T-helper 1 cell treated with Interleukin-12 subunit alpha and Interleukin-12 subunit beta and Interleukin-4 antibody, amounts not matched to agents 30 μg/mL and 1 μg/mL, for 36 hours (primary cell): ENCODE measurements around the gene LRRC39.
"Not testable (repeated sequence)": the region's sequence is repeated elsewhere in the genome, so short reads cannot be mapped to it uniquely, and the experiment has no call there.

Source experiments
- H3K27ac Mint-ChIP-seq: one replicate; pipeline ENCODE4 v1.8.0; 2021; ENCODE audit warnings: mild to moderate bottlenecking, mixed read lengths
- H3K27me3 Mint-ChIP-seq: one replicate; pipeline ENCODE4 v1.8.0; 2021; ENCODE audit warnings: low read depth, mixed read lengths
- H3K36me3 Mint-ChIP-seq: one replicate; pipeline ENCODE4 v1.8.0; 2021; ENCODE audit warnings: low read depth, mixed read lengths
- H3K4me1 Mint-ChIP-seq: one replicate; pipeline ENCODE4 v1.8.0; 2021; ENCODE audit warnings: low read depth, mixed read lengths
- H3K4me3 Mint-ChIP-seq: one replicate; pipeline ENCODE4 v1.8.0; 2021; ENCODE audit warnings: mild to moderate bottlenecking, moderate library complexity, mixed read lengths
- H3K9me3 Mint-ChIP-seq: one replicate; pipeline ENCODE4 v1.8.0; 2021; ENCODE audit warnings: mixed read lengths

Gene LRRC39

DNA sequence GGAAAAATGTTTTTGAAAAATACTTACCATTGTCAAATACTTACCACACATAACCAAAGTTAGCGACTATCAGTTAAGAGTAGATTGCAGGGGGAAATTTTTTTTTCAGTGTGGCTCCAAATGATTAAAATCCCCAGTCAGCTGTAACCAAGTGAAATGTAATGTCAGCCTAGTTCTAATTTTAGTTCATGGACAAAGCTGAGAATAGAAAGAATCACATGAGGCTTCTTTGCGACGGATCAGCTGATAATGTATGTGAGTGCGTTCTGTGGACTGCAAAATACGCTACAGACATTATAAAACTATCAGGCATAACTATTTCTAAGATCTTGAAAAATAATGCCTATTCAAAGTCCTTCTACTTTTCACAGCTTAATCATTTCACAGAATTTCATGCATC lies at the start of gene LRRC39:
Gene LRRC39 (minus strand): TSS at position 166 of the 400 bp plus-strand sequence. CDS start 9,740 bp downstream, outside the sequence.
- Mint-ChIP-seq H3K9me3 (peaks cover 3% of the 10 kb centered on the region), H3K4me1 (no peaks in the 10 kb centered on the region), H3K27ac (no peak within 1 kb of the TSS), H3K27me3 (peaks cover 5% of the 10 kb centered on the region), H3K36me3 (peaks cover 1% of the 10 kb centered on the region), H3K4me3 (no peak within 1 kb of the TSS)

GRCh38 chr1:100222428-100222827 lies 44.4 kb upstream of the LRRC39 start:
- Mint-ChIP-seq H3K9me3 (no peaks in the 10 kb centered on the region), H3K27ac (no peak overlapping the region), H3K4me3 (no peak overlapping the region)

DNA sequence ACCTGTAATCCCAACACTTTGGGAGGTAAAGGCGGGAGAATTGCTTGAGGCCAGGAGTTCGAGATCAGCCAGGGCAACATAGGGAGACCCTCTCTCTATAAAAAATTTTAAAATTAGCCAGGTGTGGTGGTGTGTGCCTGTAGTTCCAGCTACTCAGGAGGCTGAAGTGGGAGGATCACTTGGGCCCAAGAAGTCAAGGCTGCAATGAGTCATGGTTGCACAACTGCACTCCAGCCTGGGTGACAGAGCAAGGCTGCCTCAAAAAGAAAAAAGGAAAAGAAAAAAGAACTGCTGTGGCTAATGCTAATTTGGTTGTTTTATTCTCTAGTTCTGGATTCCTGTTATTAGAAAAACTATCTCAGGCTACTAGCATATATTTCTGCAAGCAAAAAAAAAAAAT lies 41.8 kb upstream of the LRRC39 start:
- no peak overlapping the region for H3K27ac Mint-ChIP-seq

More at GRCh38 chr1:100222428-100222827, 44.4 kb upstream of the LRRC39 start:
- H3K4me1 Mint-ChIP-seq = peaks cover 8% of the 10 kb centered on the region
- H3K27me3 Mint-ChIP-seq = no peaks in the 10 kb centered on the region
- peaks cover 23% of the 10 kb centered on the region for H3K36me3 Mint-ChIP-seq

DNA sequence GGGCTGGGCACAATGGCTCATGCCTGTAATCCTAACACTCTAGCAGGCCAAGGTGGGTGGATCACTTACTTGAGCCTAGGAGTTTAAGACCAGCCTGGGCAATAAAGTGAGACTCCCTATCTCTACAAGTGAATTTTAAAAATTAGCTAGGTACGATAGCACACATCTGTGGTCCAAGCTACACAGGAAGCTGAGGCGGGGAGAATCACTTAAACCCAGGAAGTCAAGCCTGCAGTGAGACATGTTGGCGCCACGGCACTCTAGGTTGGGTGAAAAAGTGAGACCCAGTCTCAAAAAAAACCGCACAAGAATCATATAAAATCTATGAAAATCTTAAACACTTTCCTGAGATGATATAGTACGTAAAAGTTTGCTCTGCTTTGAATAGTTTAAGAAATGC lies 41.4 kb upstream of the LRRC39 start:
- H3K27ac Mint-ChIP-seq = no peak overlapping the region
- H3K27me3 Mint-ChIP-seq = no peaks in the 10 kb centered on the region
- no peaks in the 10 kb centered on the region for H3K9me3 Mint-ChIP-seq
- no peak overlapping the region for H3K4me3 Mint-ChIP-seq
- peaks cover 23% of the 10 kb centered on the region for H3K36me3 Mint-ChIP-seq
- peaks cover 5% of the 10 kb centered on the region for H3K4me1 Mint-ChIP-seq

More for the DNA sequence above, 41.8 kb upstream of the LRRC39 start:
- H3K4me3 Mint-ChIP-seq = no peak overlapping the region
- H3K9me3 Mint-ChIP-seq = no peaks in the 10 kb centered on the region
- H3K36me3 Mint-ChIP-seq = peaks cover 23% of the 10 kb centered on the region
- H3K4me1 Mint-ChIP-seq = peaks cover 5% of the 10 kb centered on the region
- H3K27me3 Mint-ChIP-seq = no peaks in the 10 kb centered on the region

DNA sequence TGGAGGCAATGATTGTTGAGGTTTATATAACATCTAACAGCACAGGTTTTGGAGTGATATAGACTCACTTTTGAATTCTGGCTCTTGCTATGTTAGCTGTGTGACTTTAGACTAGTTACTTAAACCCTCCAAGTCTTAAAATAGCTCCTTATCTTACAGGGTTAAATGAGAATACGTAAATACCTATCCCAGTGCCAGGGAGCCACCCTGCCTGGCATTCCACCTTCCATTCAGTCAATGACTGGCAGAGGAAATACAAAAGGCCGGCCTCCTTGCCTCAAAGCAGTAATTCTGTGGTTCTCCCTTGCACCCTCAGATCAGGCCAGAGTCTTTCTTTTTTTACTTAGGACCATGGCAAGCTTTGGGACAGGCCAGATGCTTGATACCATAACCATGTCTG lies 39.8 kb upstream of the LRRC39 start:
- H3K36me3 Mint-ChIP-seq = peaks cover 28% of the 10 kb centered on the region
- H3K27ac Mint-ChIP-seq = no peak overlapping the region
- H3K9me3 Mint-ChIP-seq = no peaks in the 10 kb centered on the region
- H3K27me3 Mint-ChIP-seq = no peaks in the 10 kb centered on the region
- peaks cover 5% of the 10 kb centered on the region for H3K4me1 Mint-ChIP-seq
- H3K4me3 Mint-ChIP-seq = no peak overlapping the region

DNA sequence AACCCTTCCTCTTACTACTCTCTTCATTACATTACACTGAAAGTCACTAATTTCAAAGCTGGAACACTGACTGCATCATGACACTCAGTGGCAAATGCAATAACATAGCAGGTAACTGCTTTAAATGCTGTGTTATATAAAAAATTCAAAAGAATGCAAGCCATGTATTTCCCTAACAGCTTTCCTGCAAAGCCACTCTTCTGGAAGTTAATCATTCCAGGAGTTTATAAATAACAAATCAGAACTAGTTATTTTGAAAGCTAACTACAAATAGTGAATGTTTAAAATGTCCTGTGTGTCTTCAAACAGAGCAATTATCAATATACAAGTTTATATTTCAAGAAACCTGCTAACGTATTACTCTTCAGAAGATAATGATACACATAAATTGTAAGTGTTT lies 37.0 kb upstream of the LRRC39 start:
- Mint-ChIP-seq H3K4me3 (no peak overlapping the region), H3K9me3 (no peaks in the 10 kb centered on the region), H3K4me1 (peaks cover 5% of the 10 kb centered on the region), H3K27me3 (no peaks in the 10 kb centered on the region), H3K27ac (no peak overlapping the region), H3K36me3 (peaks cover 30% of the 10 kb centered on the region)

- no peaks in the 10 kb centered on the region for H3K27me3 Mint-ChIP-seq
- peaks cover 20% of the 10 kb centered on the region for H3K36me3 Mint-ChIP-seq
- H3K4me3 Mint-ChIP-seq = no peak overlapping the region
- no peak overlapping the region for H3K27ac Mint-ChIP-seq
- H3K4me1 Mint-ChIP-seq = no peaks in the 10 kb centered on the region
- no peaks in the 10 kb centered on the region for H3K9me3 Mint-ChIP-seq
These were observed 35.1 kb upstream of the LRRC39 start for GRCh38 chr1:100213141-100213540.

GRCh38 chr1:100206301-100206700 lies 28.2 kb upstream of the LRRC39 start:
- Mint-ChIP-seq H3K27ac (no peak overlapping the region), H3K36me3 (peaks cover 39% of the 10 kb centered on the region), H3K4me3 (no peak overlapping the region), H3K27me3 (no peaks in the 10 kb centered on the region), H3K4me1 (no peaks in the 10 kb centered on the region), H3K9me3 (peaks cover 15% of the 10 kb centered on the region)

DNA sequence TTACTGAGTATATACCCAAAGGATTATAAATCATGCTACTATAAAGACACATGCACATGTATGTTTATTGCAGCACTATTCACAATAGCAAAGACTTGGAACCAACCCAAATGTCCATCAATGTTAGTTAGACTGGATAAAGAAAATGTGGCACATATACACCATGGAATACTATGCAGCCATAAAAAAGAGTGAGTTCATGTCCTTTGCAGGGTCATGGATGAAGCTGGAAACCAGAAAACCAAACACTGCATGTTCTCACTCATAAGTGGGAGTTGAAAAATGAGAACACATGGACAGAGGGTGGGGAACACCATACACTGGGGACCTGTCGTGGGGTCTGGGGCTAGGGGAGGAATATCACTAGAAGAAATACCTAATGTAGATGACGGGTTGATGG lies 27.5 kb upstream of the LRRC39 start:
- Mint-ChIP-seq H3K36me3 (peaks cover 45% of the 10 kb centered on the region), H3K9me3 (peaks cover 15% of the 10 kb centered on the region)
- H3K4me3 Mint-ChIP-seq, H3K27me3 Mint-ChIP-seq, H3K27ac Mint-ChIP-seq, H3K4me1 Mint-ChIP-seq: not testable (repeated sequence)

DNA sequence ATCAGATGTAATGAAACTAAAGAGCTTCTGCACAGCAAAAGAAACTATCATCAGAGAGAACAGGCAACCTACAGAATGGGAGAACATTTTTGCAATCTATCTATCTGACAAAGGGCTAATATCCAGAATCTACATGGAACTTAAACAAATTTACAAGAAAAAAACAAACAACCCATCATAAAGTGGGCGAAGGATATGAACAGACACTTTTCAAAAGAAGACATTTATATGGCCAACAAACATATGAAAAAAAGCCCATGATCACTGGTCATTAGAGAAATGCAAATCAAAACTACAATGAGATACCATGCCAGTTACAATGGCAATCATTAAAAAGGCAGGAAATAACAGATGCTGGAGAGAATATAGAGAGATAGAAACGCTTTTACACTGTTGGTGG lies 27.0 kb upstream of the LRRC39 start:
- H3K27ac Mint-ChIP-seq = not testable (repeated sequence)
- H3K9me3 Mint-ChIP-seq = peaks cover 15% of the 10 kb centered on the region
- H3K36me3 Mint-ChIP-seq = peaks cover 43% of the 10 kb centered on the region

GRCh38 chr1:100202703-100203102 lies 24.6 kb upstream of the LRRC39 start:
- H3K27ac Mint-ChIP-seq, H3K4me3 Mint-ChIP-seq, H3K4me1 Mint-ChIP-seq, H3K27me3 Mint-ChIP-seq: not testable (repeated sequence)
- peaks cover 51% of the 10 kb centered on the region for H3K36me3 Mint-ChIP-seq
- peaks cover 15% of the 10 kb centered on the region for H3K9me3 Mint-ChIP-seq

More for the DNA sequence above, 27.0 kb upstream of the LRRC39 start:
- not testable (repeated sequence) for H3K4me1 Mint-ChIP-seq, H3K27me3 Mint-ChIP-seq, H3K4me3 Mint-ChIP-seq

DNA sequence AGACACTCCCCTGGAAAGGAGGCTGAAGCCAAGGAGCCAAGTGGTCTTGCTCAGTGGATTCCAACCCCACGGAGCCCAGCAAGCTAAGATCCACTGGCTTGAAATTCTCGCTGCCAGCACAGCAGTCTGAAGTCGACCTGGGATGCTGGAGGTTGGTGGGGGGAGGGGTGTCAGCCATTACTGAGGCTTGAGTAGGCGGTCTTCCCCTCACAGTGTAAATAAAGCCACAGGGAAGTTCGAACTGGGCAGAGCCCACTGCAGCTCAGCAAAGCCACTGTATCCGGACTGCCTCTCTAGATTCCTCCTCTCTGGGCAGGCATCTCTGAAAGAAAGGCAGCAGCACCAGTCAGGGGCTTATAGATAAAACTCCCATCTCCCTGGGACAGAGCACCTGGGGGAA lies 22.0 kb upstream of the LRRC39 start:
- not testable (repeated sequence) for H3K9me3 Mint-ChIP-seq, H3K4me1 Mint-ChIP-seq, H3K27me3 Mint-ChIP-seq, H3K27ac Mint-ChIP-seq, H3K4me3 Mint-ChIP-seq
- peaks cover 59% of the 10 kb centered on the region for H3K36me3 Mint-ChIP-seq

DNA sequence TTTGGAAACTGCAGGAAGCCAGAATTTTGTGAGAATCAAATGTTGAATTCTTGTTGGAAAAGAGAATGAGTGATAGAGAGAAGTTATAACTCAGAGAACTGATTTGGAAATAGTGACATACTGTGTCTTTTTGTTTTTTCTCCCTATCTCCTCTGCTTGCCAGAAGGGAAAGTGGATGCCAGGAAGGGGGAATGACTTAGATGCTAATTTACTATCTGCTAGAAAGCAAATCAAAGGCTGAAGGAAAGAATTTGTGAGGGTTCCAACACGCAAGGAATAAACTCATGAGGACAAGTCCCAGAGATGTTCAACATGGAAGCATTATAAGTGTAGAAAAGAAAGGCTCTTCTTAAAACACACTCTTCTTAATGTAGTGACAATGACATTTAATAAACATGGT lies 20.5 kb upstream of the LRRC39 start:
- Mint-ChIP-seq H3K9me3 (no peaks in the 10 kb centered on the region), H3K27ac (no peak overlapping the region), H3K27me3 (no peaks in the 10 kb centered on the region), H3K36me3 (peaks cover 46% of the 10 kb centered on the region), H3K4me1 (peaks cover 1% of the 10 kb centered on the region), H3K4me3 (no peak overlapping the region)

GRCh38 chr1:100188617-100189016 lies 10.6 kb upstream of the LRRC39 start:
- H3K4me1 Mint-ChIP-seq = no peaks in the 10 kb centered on the region
- H3K27ac Mint-ChIP-seq = no peak overlapping the region
- no peaks in the 10 kb centered on the region for H3K27me3 Mint-ChIP-seq
- H3K36me3 Mint-ChIP-seq = peaks cover 8% of the 10 kb centered on the region
- no peak overlapping the region for H3K4me3 Mint-ChIP-seq
- H3K9me3 Mint-ChIP-seq = no peaks in the 10 kb centered on the region

DNA sequence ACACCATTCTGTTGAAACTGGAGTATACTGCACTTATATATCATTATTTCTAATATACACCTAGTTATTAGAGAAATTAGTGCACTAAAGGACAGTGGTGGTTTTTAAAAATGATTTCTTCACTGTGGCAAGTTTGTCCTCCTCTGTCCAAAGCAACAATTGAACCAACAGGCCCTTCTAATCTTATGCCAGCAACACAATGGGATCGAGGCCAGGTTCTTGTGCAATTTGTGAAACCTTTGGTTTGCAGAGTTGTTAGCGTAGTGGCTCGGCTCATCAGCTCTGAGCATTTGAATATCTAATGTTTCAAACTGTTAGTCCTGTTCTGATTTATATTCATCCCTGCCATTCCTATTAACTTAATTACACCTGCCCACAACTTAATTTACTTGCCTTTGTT lies 9.9 kb upstream of the LRRC39 start:
- Mint-ChIP-seq H3K36me3 (peaks cover 8% of the 10 kb centered on the region), H3K4me1 (no peaks in the 10 kb centered on the region), H3K4me3 (no peak overlapping the region), H3K27me3 (no peaks in the 10 kb centered on the region), H3K9me3 (no peaks in the 10 kb centered on the region), H3K27ac (no peak overlapping the region)

DNA sequence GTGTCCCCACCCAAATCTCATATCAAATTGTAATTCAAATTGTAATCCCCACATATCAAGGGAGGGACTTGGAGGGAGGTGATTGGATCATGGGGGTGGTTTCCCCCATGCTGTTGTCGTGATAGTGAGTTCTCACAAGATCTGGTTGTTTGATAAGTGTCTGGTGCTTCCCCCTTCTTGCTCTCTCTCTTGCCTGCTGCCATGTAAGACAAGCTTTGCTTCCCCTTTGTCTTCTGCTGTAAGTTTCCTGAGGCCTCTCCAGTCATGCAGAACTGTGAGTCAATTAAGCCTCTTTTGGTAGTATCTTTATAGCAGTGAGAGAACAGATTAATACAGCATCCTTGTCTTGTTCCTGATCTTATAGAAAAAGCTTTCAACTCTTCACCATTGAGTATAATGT lies 6.5 kb upstream of the LRRC39 start:
- Mint-ChIP-seq H3K9me3 (no peaks in the 10 kb centered on the region), H3K27ac (no peak overlapping the region)

More for the DNA sequence above, 6.5 kb upstream of the LRRC39 start:
- Mint-ChIP-seq H3K4me1 (no peaks in the 10 kb centered on the region), H3K4me3 (no peak overlapping the region), H3K27me3 (no peaks in the 10 kb centered on the region), H3K36me3 (no peaks in the 10 kb centered on the region)
